BJ (cell line): ENCODE results near the gene ANK2. TPM values are rescaled to one million over a fixed set of nuclear protein-coding genes. Genes with fewer than 3 reads are reported as not detected.

Experiments used
- CTCF ChIA-PET: fragments of 350-600 bp; formaldehyde crosslinking; extraction: SDS; loops from one replicate; lab custom pipeline; 2021; ENCODE audit warnings: antibody characterized with exemption, inconsistent platforms; lab: Yijun Ruan, JAX
- POLR2A ChIA-PET: fragments of 300-600 bp; sonication (Branson Sonifier 250); formaldehyde crosslinking; extraction: SDS; loops from one replicate; lab custom pipeline; 2021; ENCODE audit warnings: antibody characterized with exemption; lab: Charles Lee
- DNase-seq: peaks from one replicate; pipeline ENCODE4 v3.0.0-alpha.2; 2011; ENCODE audit warnings: low read depth
- H3K27me3 ChIP-seq: 2 replicates; pipeline ENCODE4 v1.6.0; 2011; ENCODE audit warnings: low read length; ENCODE audit not compliant: control insufficient read depth, insufficient read depth
- H3K36me3 ChIP-seq: 2 replicates; pipeline ENCODE4 v1.5.1; 2011; ENCODE audit warnings: low read length; ENCODE audit not compliant: control insufficient read depth, insufficient read depth
- H3K4me3 ChIP-seq: 2 replicates; pipeline ENCODE4 v1.5.1; 2011; ENCODE audit warnings: low read depth, mild to moderate bottlenecking, control low read depth, low read length
- polyA plus RNA-seq: library from polyadenylated mRNA; depleted of rRNA; stranded (reverse); fragments of >200 nt; gene quantifications from 2 replicates; pipeline ENCODE4 v1.2.3, GENCODE V29; 2011
- TF ChIP-seq, protein P1 (sequence below): IDR thresholded peaks from 2 replicates; pipeline ENCODE4 v1.5.1; 2011; ENCODE audit warnings: low read depth, mild to moderate bottlenecking, control low read depth, inconsistent platforms, low read length, moderate library complexity; ENCODE audit not compliant: insufficient read depth

Gene ANK2
- polyA plus RNA-seq, 1 experiment, result 2.3 TPM

DNA sequence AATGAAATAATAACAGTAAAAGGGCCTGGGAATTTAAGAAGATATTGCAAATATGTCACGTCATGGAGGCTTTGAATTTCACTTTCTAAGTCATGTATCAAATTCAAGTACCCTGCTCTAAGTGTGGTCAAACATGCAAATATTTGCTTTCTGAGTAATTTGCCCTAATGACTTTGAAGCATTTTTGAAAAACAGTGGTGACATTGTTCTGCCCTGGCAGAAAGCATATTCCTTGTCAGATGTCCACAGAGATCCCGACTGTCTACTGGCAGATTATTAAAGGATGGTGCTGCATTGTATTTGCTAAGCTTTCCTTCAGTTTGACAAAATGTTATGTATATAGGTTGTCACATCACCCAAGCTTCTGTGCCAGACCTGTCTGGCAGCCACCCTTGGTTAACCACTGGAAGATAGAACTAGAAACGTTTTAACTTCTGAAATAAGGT, 92.5 kb downstream of the ANK2 start:
- Histone ChIP-seq H3K36me3 (no peaks in the 10 kb centered on the region), H3K4me3 (no peak overlapping the region), H3K27me3 (no peaks in the 10 kb centered on the region)
- TF ChIP-seq, protein P1, sequence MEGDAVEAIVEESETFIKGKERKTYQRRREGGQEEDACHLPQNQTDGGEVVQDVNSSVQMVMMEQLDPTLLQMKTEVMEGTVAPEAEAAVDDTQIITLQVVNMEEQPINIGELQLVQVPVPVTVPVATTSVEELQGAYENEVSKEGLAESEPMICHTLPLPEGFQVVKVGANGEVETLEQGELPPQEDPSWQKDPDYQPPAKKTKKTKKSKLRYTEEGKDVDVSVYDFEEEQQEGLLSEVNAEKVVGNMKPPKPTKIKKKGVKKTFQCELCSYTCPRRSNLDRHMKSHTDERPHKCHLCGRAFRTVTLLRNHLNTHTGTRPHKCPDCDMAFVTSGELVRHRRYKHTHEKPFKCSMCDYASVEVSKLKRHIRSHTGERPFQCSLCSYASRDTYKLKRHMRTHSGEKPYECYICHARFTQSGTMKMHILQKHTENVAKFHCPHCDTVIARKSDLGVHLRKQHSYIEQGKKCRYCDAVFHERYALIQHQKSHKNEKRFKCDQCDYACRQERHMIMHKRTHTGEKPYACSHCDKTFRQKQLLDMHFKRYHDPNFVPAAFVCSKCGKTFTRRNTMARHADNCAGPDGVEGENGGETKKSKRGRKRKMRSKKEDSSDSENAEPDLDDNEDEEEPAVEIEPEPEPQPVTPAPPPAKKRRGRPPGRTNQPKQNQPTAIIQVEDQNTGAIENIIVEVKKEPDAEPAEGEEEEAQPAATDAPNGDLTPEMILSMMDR, result no peak
- DNase-seq, result peak; percentile 26
- ChIA-PET POLR2A (no interaction called here), CTCF (interaction anchor here (0.7 kb wide), 1 partner anchor 10 kb away, joined by 3 read pairs; no protein-coding TSS in a partner anchor)

- H3K4me3 ChIP-seq, result no peak overlapping the region
- TF ChIP-seq, protein P1, result no peak
- POLR2A ChIA-PET, result no interaction called here
- H3K27me3 ChIP-seq, result no peaks in the 10 kb centered on the region
- DNase-seq, result no peak
- no peaks in the 10 kb centered on the region for H3K36me3 ChIP-seq
- CTCF ChIA-PET, result interaction anchor here (0.7 kb wide), 1 partner anchor 10 kb away, joined by 3 read pairs; no protein-coding TSS in a partner anchor
Measured at GRCh38 chr4:113142351-113142750, 92.9 kb downstream of the ANK2 start.

DNA sequence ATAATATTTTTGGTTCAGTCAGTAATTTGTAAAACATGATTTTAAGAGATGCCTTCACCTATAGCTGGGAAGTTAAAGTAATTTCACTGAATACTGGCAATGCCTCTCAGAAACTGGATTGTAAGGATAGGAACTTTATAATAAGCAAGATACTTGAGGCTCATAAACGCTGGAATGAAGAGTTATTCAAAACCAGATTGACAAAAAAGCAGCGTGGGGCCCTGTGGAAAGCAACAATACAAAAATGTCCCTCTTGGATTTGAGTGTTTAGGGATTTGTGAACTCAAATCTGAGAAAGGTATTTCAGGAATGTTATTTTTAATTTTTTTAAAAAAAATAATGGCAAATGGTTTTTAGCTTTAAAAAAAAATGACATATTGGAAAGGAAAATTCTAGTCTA, 94.6 kb downstream of the ANK2 start:
- DNase-seq, result no peak
- H3K27me3 ChIP-seq, result no peaks in the 10 kb centered on the region
- H3K4me3 ChIP-seq, result no peak overlapping the region
- ChIA-PET CTCF (interaction anchor here (0.6 to 0.8 kb wide), 3 partner anchors 68 to 498 kb away, joined by 3 to 4 read pairs (median 3); no protein-coding TSS in a partner anchor), POLR2A (no interaction called here)
- TF ChIP-seq, protein P1, result no peak
- H3K36me3 ChIP-seq, result no peaks in the 10 kb centered on the region

- CTCF ChIA-PET, result no interaction called here
- POLR2A ChIA-PET, result no interaction called here
- Histone ChIP-seq H3K27me3 (no peaks in the 10 kb centered on the region), H3K4me3 (no peak overlapping the region), H3K36me3 (no peaks in the 10 kb centered on the region)
- no peak for DNase-seq
- TF ChIP-seq, protein P1, result no peak
Measured at GRCh38 chr4:113145147-113145518, 95.7 kb downstream of the ANK2 start.

DNA sequence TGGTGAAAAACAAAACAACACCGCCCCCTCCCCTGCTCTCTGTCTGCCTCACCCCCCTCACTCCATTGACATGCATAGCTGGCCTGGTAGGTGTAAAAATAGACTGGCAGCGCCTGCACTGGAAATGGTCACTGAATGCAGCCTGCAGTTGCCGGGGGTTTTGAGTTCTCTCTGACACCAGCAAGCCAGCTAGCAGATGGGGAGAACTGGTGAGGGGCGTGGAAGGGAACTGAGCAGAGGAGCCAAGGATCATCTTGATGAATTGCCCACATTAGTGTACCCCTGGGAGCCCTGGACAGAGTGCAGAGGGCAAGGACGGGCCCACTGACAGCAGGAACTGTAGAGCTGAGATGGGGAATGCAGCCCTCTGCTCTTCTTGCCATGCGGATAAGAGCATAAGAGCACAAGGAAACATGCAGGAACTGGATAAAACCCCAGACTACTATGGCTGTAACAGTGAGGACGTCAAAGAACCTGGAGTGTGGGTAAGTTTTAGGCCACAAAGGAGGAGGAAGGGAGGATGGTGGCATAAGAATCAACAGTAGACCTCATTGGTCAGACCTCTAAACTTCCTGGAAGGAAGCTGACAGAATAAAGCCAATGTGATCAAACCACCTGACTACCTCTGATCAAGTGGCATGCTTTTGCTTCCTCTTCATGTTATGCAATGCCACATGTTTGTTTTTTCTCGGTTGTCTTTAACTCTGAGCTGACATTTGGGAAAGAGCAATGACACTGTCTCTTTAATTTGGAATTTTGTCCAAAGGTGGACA, 96.3 kb downstream of the ANK2 start:
- no peaks in the 10 kb centered on the region for H3K36me3 ChIP-seq
- POLR2A ChIA-PET, result no interaction called here
- CTCF ChIA-PET, result no interaction called here
- H3K27me3 ChIP-seq, result no peaks in the 10 kb centered on the region
- no peak for DNase-seq
- TF ChIP-seq, protein P1, result no peak
- no peak overlapping the region for H3K4me3 ChIP-seq
